ENCODE results near the gene RNASE8.

- no peak for TF ChIP-seq CTCF (IDR thresholded peaks at IDR 0.05)
- no peak for TF ChIP-seq ZFX (IDR thresholded peaks at IDR 0.05; ENCODE audit: borderline replicate concordance)
These were observed 22.9 kb upstream of the RNASE8 start, which contains the start of gene RNASE13 for GRCh38 chr14:21034707-21035106.
